ENCODE measurements around the gene AKR1C8.

AKR1C8 gene

DNA sequence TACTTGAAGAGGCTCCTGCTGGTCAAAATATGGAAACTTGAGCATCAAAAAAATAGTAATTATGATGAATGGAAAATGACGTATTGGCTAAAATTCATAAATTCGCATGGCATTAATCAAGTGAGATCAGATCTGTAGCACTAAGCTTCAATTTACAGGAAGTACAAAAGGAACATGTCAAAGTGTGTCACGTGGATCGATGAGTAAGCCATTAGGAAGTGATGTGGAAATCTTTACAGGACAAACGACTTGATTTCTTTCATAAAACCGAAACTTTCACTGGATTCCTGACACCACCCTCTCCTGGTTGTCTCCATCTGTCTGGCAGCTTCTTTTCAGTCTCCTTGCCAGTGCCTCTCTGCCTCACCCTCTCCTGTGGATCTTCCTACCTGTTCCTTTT is 25.8 kb downstream of the AKR1C8 start:
- no peak overlapping the region for H3K27ac ChIP-seq
- no peaks in the 10 kb centered on the region for H3K36me3 ChIP-seq
- no peak overlapping the region for H3K4me3 ChIP-seq (ENCODE audit: low read depth in 1 of 2, low read length in 1 of 2)
- H3K27me3 ChIP-seq: no peaks in the 10 kb centered on the region
- H3K9me3 ChIP-seq: no peaks in the 10 kb centered on the region
- H3K4me1 ChIP-seq (ENCODE audit: control insufficient read depth in 1 of 2, insufficient read depth in 1 of 2, low read depth in 1 of 2, low read length in 1 of 2): no peaks in the 10 kb centered on the region
- TF ChIP-seq, protein P1, sequence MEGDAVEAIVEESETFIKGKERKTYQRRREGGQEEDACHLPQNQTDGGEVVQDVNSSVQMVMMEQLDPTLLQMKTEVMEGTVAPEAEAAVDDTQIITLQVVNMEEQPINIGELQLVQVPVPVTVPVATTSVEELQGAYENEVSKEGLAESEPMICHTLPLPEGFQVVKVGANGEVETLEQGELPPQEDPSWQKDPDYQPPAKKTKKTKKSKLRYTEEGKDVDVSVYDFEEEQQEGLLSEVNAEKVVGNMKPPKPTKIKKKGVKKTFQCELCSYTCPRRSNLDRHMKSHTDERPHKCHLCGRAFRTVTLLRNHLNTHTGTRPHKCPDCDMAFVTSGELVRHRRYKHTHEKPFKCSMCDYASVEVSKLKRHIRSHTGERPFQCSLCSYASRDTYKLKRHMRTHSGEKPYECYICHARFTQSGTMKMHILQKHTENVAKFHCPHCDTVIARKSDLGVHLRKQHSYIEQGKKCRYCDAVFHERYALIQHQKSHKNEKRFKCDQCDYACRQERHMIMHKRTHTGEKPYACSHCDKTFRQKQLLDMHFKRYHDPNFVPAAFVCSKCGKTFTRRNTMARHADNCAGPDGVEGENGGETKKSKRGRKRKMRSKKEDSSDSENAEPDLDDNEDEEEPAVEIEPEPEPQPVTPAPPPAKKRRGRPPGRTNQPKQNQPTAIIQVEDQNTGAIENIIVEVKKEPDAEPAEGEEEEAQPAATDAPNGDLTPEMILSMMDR (IDR thresholded peaks at IDR 0.05): no peak

DNA sequence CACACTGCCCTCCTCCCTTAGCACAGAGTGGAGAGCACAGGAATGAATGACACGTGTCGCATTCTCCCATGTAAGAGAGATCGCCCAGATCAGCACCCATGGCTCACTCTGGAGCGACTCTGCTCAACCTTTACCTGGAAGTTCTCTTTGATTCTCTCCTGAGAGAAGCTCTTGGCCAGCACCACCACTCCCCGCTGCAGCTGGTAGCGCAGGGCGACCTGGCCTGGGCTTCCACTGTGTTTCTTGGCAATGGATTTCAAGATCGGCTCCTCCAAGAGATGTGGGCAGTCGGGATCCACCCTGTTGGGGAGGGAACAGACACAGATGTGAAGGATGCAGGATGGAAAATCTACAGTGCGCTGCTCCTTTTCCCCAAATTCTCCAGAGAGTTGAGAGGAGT is 27.4 kb downstream of the AKR1C8 start:
- Histone ChIP-seq H3K27ac (no peak overlapping the region), H3K27me3 (no peaks in the 10 kb centered on the region), H3K4me1 (ENCODE audit: control insufficient read depth in 1 of 2, insufficient read depth in 1 of 2, low read depth in 1 of 2, low read length in 1 of 2) (no peaks in the 10 kb centered on the region), H3K9me3 (no peaks in the 10 kb centered on the region), H3K4me3 (ENCODE audit: low read depth in 1 of 2, low read length in 1 of 2) (no peak overlapping the region), H3K36me3 (no peaks in the 10 kb centered on the region)
- TF ChIP-seq, protein P1 (IDR thresholded peaks at IDR 0.05): no peak

DNA sequence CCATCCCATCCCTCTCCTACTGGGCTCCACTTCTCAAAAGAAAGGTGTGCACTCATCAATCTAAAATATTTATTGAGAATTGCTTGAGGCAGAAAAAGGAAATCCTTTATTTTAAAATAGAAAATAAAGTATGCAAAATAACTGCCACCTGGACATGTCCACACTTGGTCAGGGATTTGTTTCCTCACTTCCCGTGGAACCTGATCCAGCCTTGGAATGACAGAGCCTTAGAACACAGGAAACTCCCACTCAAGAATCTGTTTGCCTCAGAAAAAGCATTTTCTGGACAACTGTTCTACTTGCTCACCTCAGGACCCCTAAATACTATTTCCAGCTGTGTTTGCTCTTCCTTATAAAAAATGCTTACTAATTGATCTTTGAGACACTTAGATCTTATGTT is 29.0 kb downstream of the AKR1C8 start:
- TF ChIP-seq, protein P1 (IDR thresholded peaks at IDR 0.05): no peak
- H3K27ac ChIP-seq: no peak overlapping the region
- H3K4me3 ChIP-seq (ENCODE audit: low read depth in 1 of 2, low read length in 1 of 2): no peak overlapping the region
- no peaks in the 10 kb centered on the region for H3K27me3 ChIP-seq
- no peaks in the 10 kb centered on the region for H3K36me3 ChIP-seq
- H3K9me3 ChIP-seq: no peaks in the 10 kb centered on the region
- H3K4me1 ChIP-seq (ENCODE audit: control insufficient read depth in 1 of 2, insufficient read depth in 1 of 2, low read depth in 1 of 2, low read length in 1 of 2): no peaks in the 10 kb centered on the region

DNA sequence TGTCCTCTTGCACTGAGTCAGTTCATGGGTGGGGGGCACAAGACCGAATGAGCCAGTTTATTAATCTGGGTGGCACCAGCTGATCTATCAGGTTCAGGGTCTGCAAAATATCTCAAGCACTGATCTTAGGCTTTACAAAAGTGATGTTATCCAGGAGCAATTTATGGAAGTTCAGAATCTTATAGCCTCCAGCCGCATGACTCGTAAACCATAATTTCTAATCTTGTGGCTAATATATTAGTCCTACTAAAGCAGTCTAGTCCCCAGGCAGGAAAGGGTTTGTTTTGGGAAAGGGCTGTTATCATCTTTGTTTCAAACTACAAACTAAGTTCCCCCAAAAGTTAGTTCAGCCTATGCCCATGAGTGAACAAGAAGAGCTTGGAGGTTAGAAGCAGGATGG is 33.9 kb downstream of the AKR1C8 start:
- no peaks in the 10 kb centered on the region for H3K4me1 ChIP-seq (ENCODE audit: control insufficient read depth in 1 of 2, insufficient read depth in 1 of 2, low read depth in 1 of 2, low read length in 1 of 2)
- no peaks in the 10 kb centered on the region for H3K36me3 ChIP-seq
- no peak overlapping the region for H3K27ac ChIP-seq
- no peaks in the 10 kb centered on the region for H3K9me3 ChIP-seq
- no peaks in the 10 kb centered on the region for H3K27me3 ChIP-seq
- H3K4me3 ChIP-seq (ENCODE audit: low read depth in 1 of 2, low read length in 1 of 2): no peak overlapping the region
- TF ChIP-seq, protein P1 (IDR thresholded peaks at IDR 0.05): no peak

DNA sequence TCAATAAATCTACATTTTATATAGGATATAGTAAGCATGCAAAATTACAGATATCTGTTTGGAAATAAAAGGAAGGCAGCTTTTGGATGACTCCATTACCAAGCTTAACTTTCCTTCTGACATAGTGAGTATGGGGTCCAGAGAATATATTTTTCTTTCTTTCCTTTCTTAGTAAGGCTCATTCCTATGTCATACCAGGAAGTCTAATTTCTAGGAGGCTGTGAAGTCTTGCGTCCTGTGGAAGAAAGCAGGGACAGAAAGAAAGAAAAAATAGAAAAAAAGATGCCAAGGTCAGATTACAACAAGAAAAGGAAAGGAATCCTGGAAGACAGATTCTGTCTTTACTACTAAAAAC is 36.3 kb downstream of the AKR1C8 start:
- TF ChIP-seq, protein P1 (IDR thresholded peaks at IDR 0.05): no peak
- Histone ChIP-seq H3K27me3 (no peaks in the 10 kb centered on the region), H3K4me3 (ENCODE audit: low read depth in 1 of 2, low read length in 1 of 2) (no peak overlapping the region), H3K36me3 (no peaks in the 10 kb centered on the region), H3K27ac (no peak overlapping the region), H3K4me1 (ENCODE audit: control insufficient read depth in 1 of 2, insufficient read depth in 1 of 2, low read depth in 1 of 2, low read length in 1 of 2) (no peaks in the 10 kb centered on the region), H3K9me3 (no peaks in the 10 kb centered on the region)

Measured in neutrophil (primary cell).